Aorta (tissue), 5 donors: ENCODE results near the gene MCIDAS. TPM values are rescaled to one million over a fixed set of nuclear protein-coding genes. Genes with fewer than 3 reads are reported as not detected.

Experiments used
- ATAC-seq: fragments of 200-7000 bp; cut with Tn5 transposase; one replicate; pipeline ENCODE4 v1.9.1; 2022; ENCODE audit warnings: moderate library complexity; ENCODE audit not compliant: low FRiP score
- DNase-seq, 2 donors: peaks; one replicate each; pipeline ENCODE4 v3.0.0-alpha.2; 2020
- H3K27ac ChIP-seq, 2 donors: one replicate each; pipeline ENCODE4 v1.5.1; 2013; ENCODE audit warnings: low read length in 2 of 2, mild to moderate bottlenecking in 2 of 2, moderate library complexity in 2 of 2, control low read depth in 1 of 2, inconsistent platforms in 1 of 2, low read depth in 1 of 2
- H3K27me3 ChIP-seq, 2 donors: one replicate each; pipeline ENCODE4 v1.6.1; 2013; ENCODE audit warnings: control low read depth in 1 of 2, low read length in 1 of 2, mild to moderate bottlenecking in 1 of 2, moderate library complexity in 1 of 2; ENCODE audit not compliant: insufficient read depth in 2 of 2, control insufficient read depth in 1 of 2
- H3K36me3 ChIP-seq, 2 donors: one replicate each; pipeline ENCODE4 v1.6.1; 2013; ENCODE audit warnings: control low read depth in 1 of 2, low read length in 1 of 2, mild to moderate bottlenecking in 1 of 2; ENCODE audit not compliant: insufficient read depth in 2 of 2, control insufficient read depth in 1 of 2
- H3K4me1 ChIP-seq, 2 donors: one replicate each; pipeline ENCODE4 v1.6.1; 2013; ENCODE audit warnings: low read length in 2 of 2, control low read depth in 1 of 2, mild to moderate bottlenecking in 1 of 2, moderate library complexity in 1 of 2; ENCODE audit not compliant: insufficient read depth in 2 of 2, control insufficient read depth in 1 of 2
- H3K4me3 ChIP-seq, 2 donors: one replicate each; pipeline ENCODE4 v1.5.1; 2013; ENCODE audit warnings: low read length in 2 of 2, control low read depth in 1 of 2, mild to moderate bottlenecking in 1 of 2
- H3K9me3 ChIP-seq: one replicate; pipeline ENCODE4 v1.6.1; 2013; ENCODE audit warnings: mild to moderate bottlenecking, low read length; ENCODE audit not compliant: control insufficient read depth
- WGBS, 2 donors: extraction: QIAGEN DNeasy Blood & Tissue Kit; methylation state at CpG; one replicate each; pipeline ENCODE4 v1.1.7; 2013; 5-methylcytosine and 5-hydroxymethylcytosine counted together
- intact Hi-C, 2 donors: fragments of 100-400 bp; cut with DNase I; formaldehyde crosslinking; loops; one replicate each; pipeline versions ENCODE4 v1.14.2 to v1.15.0; 2022
- polyA plus RNA-seq, 2 donors: library from polyadenylated mRNA; stranded (reverse); fragments of 200-250 nt; gene quantifications; one replicate each; pipeline ENCODE4 v1.2.3, GENCODE V29; 2013
- total RNA-seq, 2 donors: library from RNA; stranded (reverse); fragmentation: NEBNext Ultra II Directional; extraction: Animal tissue kit (Norgen Biotek cat#: 25700); gene quantifications; one replicate each; pipeline ENCODE4 v1.2.1, GENCODE V29; 2021
- donor health status: healthy with polysubstance abuse.
- donor health status: Bipolar disorder and iron deficiency.
- donor health status: DM: no; HTN: no; CAD: no.
- donor health status: DM: no; HTN: no; CAD: no.
- donor health status: DM: yes; HTN: yes; CAD: no.

Gene MCIDAS
- total and polyA plus RNA-seq, 4 donors = 0.26 TPM; not detected in 3

- intact Hi-C loops = loop anchor here in 1 of 2 donors (10.0 kb wide), 1 partner anchor 51 kb away; the partner anchor contains the start of gene CDC20B
- no peak for ATAC-seq
- no peaks in the 10 kb centered on the region for H3K4me1 ChIP-seq
- no peak overlapping the region for H3K4me3 ChIP-seq
- H3K27ac ChIP-seq = no peak overlapping the region
- H3K9me3 ChIP-seq = peaks cover 1% of the 10 kb centered on the region
- H3K27me3 ChIP-seq = no peaks in the 10 kb centered on the region
- no peak for DNase-seq
- H3K36me3 ChIP-seq = no peaks in the 10 kb centered on the region
These were observed 1.8 kb downstream of the MCIDAS start for GRCh38 chr5:55225346-55225745.

DNA sequence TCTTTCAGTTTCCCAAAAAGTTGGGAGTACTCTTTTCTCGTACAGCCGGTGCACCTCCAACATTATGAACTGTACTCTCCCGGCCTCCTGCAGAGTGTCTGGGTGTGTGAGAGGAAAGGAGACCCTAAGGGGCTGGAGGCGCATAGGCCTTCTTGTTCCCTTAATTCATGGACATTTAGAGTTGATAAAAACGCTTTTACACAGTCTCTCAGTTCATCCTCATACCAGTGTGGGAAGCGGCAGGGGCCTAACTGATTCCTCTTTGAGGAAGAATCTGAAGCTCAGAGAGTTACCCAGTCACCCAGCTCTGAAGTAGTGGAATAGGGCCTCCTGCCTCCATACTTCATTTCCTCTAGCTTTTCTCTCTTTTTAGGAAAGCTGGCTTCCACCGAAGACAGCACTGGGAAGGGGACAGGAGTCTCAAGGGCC is 3.3 kb downstream of the MCIDAS start:
- intact Hi-C loops = loop anchor here in 1 of 2 donors (10.0 kb wide), 1 partner anchor 49 kb away; the partner anchor contains the start of gene CDC20B
- Histone ChIP-seq H3K9me3 (peaks cover 1% of the 10 kb centered on the region), H3K4me1 (no peaks in the 10 kb centered on the region), H3K27ac (no peak overlapping the region), H3K4me3 (no peak overlapping the region), H3K36me3 (no peaks in the 10 kb centered on the region), H3K27me3 (no peaks in the 10 kb centered on the region)
- DNase-seq (no peak), ATAC-seq (no peak)
- 81 to 88% methylated on average over 7 of the region's 7 CpGs for WGBS, 2 donors

DNA sequence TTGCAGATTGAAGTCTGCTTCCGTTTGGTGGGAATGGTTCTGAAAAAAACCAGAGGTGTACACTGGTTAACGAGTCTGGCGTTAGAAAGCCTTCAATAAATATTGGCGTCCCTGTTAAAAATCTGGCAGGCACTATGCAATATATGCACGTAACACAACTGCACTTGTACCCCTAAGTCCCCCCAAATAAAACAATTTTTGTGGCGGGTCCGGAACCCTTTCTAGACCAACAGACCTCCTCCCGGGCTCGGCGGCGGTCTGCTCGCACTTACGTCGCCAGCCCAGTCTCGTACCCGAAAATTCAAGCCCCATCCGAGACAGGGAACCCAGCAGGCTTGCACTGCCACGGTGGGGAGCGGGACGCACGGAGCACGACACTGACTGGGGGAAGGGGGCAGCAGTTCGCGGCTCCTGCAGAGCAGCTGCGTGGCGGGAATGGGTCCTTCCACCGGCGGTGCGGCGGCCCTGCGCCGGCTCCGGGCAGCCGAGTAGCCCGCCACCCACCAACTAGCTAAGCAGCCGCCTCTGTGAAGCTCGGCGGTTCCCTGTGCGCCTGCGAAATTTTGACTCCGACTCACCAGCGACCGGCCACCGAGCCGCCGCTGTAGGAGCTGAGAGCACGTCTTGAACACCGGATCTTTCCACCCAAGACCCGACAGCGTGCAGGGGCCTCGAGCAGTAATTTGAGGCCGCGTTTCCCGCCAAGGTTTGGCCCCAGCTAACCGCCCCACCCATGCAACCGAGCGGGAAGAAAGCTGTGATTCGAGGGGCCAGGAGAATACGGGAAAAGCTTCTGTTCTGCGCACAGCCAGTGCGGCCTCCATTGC is 3.9 kb downstream of the MCIDAS start:
- H3K4me3 ChIP-seq = no peak overlapping the region
- H3K36me3 ChIP-seq = no peaks in the 10 kb centered on the region
- H3K27me3 ChIP-seq = no peaks in the 10 kb centered on the region
- intact Hi-C loops = loop anchor here in 1 of 2 donors (10.0 kb wide), 1 partner anchor 48 kb away; the partner anchor contains the start of gene CDC20B
- no peak overlapping the region for H3K27ac ChIP-seq
- ATAC-seq = no peak
- peaks cover 1% of the 10 kb centered on the region for H3K9me3 ChIP-seq
- no peaks in the 10 kb centered on the region for H3K4me1 ChIP-seq
- DNase-seq = no peak
- WGBS, 2 donors = 40 to 51% methylated on average over 55 to 61 of the region's 61 CpGs

GRCh38 chr5:55222092-55222984 is 4.8 kb downstream of the MCIDAS start:
- Histone ChIP-seq H3K27ac (no peak overlapping the region), H3K27me3 (no peaks in the 10 kb centered on the region), H3K9me3 (peaks cover 1% of the 10 kb centered on the region), H3K36me3 (no peaks in the 10 kb centered on the region), H3K4me3 (no peak overlapping the region), H3K4me1 (no peaks in the 10 kb centered on the region)
- 50 to 51% methylated on average over 30 of the region's 30 CpGs for WGBS, 2 donors
- ATAC-seq (no peak), DNase-seq (no peak)
- intact Hi-C loops = loop anchor here in 1 of 2 donors (10.0 kb wide), 1 partner anchor 48 kb away; the partner anchor contains the start of gene CDC20B

GRCh38 chr5:55220433-55221185 is 6.5 kb downstream of the MCIDAS start:
- 4 to 6% methylated on average over 55 to 62 of the region's 62 CpGs for WGBS, 2 donors
- intact Hi-C loops = loop anchor here in 1 of 2 donors (10.0 kb wide), 1 partner anchor 46 kb away; the partner anchor contains the start of gene CDC20B
- Histone ChIP-seq H3K9me3 (peaks cover 1% of the 10 kb centered on the region), H3K4me1 (no peaks in the 10 kb centered on the region), H3K4me3 (no peak overlapping the region), H3K27ac (no peak overlapping the region), H3K27me3 (no peaks in the 10 kb centered on the region), H3K36me3 (no peaks in the 10 kb centered on the region)
- ATAC-seq (no peak), DNase-seq (peak; percentile 50 to 77)

DNA sequence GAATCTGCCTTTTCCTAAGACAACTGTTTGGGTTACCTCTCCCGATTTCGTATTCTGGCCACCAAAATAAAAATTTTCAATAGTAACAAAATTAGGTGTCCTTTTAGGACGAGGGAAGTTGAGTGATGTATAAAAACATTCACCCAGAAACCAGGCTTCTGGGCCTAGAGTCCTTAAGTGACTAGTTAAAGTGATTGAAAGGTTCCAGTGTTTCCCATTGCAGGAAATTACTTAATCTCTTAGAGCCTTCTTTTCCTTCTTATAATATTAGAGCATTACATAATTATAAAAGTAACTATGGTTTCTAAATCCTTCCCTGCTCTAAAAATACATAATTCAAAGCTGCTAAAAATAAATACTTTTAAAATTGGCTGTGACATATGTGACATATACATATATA is 7.3 kb downstream of the MCIDAS start:
- ATAC-seq (no peak), DNase-seq (no peak)
- intact Hi-C loops = loop anchor here in 1 of 2 donors (10.0 kb wide), 1 partner anchor 45 kb away; the partner anchor contains the start of gene CDC20B
- Histone ChIP-seq H3K9me3 (peaks cover 1% of the 10 kb centered on the region), H3K4me3 (no peak overlapping the region), H3K4me1 (no peaks in the 10 kb centered on the region), H3K27ac (no peak overlapping the region), H3K27me3 (no peaks in the 10 kb centered on the region), H3K36me3 (no peaks in the 10 kb centered on the region)
- WGBS, 2 donors = 97% methylated on average over 3 of the region's 3 CpGs

DNA sequence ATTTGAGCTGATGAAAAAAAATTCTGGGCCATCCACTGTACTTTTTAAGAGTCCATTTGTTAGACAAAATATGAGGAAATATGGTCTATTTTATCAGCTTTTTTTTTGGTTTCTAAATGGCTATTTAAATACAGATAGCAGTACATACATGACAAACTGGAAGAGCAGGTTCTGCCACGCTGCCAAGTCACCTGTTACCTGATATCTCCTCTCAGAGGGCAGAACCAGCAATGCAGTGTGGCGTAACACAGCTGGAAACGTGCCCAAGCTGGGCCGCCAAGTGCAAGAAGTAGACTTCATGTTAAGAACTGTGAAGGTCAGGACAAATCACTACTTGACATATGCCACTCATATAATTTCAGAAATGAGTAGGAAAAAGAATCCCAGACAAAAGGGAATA is 8.1 kb downstream of the MCIDAS start:
- Histone ChIP-seq H3K36me3 (no peaks in the 10 kb centered on the region), H3K27me3 (no peaks in the 10 kb centered on the region), H3K4me3 (no peak overlapping the region), H3K4me1 (no peaks in the 10 kb centered on the region), H3K9me3 (peaks cover 1% of the 10 kb centered on the region), H3K27ac (no peak overlapping the region)
- no peak for ATAC-seq
- no peak for DNase-seq
- WGBS, 2 donors = 62 to 76% methylated on average over 4 of the region's 4 CpGs
- intact Hi-C loops = no loop called here
